ENCODE data around the gene PTK6.

DNA sequence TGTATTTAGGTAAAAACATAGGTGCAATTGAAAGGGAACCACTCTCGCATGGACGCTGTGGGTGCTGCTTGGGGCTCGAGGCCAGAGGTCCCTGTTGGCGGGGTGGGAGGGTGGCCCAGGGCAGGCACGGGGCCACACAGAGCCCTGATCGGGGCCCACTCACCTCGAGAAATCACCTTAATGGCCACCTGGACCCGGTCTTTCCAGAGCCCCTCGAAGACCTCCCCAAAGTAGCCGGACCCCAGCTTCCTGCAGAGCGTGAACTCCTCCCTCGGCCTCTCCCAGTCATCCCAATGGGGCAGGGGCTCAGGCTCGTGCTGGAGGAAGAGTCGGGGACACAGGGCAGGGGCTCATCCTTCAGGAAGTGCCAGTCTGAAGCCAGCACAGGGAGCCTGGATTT is 3.8 kb downstream of the PTK6 start:
- TF ChIP-seq, protein P1, sequence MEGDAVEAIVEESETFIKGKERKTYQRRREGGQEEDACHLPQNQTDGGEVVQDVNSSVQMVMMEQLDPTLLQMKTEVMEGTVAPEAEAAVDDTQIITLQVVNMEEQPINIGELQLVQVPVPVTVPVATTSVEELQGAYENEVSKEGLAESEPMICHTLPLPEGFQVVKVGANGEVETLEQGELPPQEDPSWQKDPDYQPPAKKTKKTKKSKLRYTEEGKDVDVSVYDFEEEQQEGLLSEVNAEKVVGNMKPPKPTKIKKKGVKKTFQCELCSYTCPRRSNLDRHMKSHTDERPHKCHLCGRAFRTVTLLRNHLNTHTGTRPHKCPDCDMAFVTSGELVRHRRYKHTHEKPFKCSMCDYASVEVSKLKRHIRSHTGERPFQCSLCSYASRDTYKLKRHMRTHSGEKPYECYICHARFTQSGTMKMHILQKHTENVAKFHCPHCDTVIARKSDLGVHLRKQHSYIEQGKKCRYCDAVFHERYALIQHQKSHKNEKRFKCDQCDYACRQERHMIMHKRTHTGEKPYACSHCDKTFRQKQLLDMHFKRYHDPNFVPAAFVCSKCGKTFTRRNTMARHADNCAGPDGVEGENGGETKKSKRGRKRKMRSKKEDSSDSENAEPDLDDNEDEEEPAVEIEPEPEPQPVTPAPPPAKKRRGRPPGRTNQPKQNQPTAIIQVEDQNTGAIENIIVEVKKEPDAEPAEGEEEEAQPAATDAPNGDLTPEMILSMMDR (IDR thresholded peaks at IDR 0.05): no peak
- TF ChIP-seq EP300 (IDR thresholded peaks at IDR 0.05): no peak

All from sigmoid colon (tissue), 4 donors.